HepG2 (cell line): ENCODE results near the gene HLA-C.

ENCODE experiments used
- ATF7 ChIP-seq, 2 experiments: fragments of 450-650 bp in 1 of 2; sonication (generic) in 1 of 2; formaldehyde crosslinking in 1 of 2; IDR thresholded peaks; 2 replicates each; pipeline versions ENCODE4 v1.4.0 to v1.6.1; 2016 to 2020; ENCODE audit warnings: antibody characterized with exemption in 1 of 2, mild to moderate bottlenecking in 1 of 2, missing genetic modification reagents in 1 of 2
- HNF4A ChIP-seq: sonication (generic); formaldehyde crosslinking; IDR thresholded peaks from 2 replicates; pipeline ENCODE4 v1.4.0; 2020; ENCODE audit warnings: missing genetic modification reagents
- MED8 ChIP-seq: sonication (generic); formaldehyde crosslinking; IDR thresholded peaks from 2 replicates; pipeline ENCODE4 v1.8.1; 2023; ENCODE audit warnings: mild to moderate bottlenecking, missing genetic modification reagents; ENCODE audit not compliant: insufficient replicate concordance
- SMAD9 ChIP-seq: sonication (generic); formaldehyde crosslinking; IDR thresholded peaks from 2 replicates; pipeline ENCODE4 v1.5.1; 2020; ENCODE audit warnings: mild to moderate bottlenecking, missing genetic modification reagents
- ZNF263 ChIP-seq: sonication (generic); formaldehyde crosslinking; IDR thresholded peaks from 2 replicates; pipeline ENCODE4 v1.4.0; 2020; ENCODE audit warnings: missing genetic modification reagents
- ZNF589 ChIP-seq: sonication (generic); formaldehyde crosslinking; conservative IDR thresholded peaks from 2 replicates; pipeline ENCODE4 v1.8.0; 2022; ENCODE audit warnings: mild to moderate bottlenecking, moderate library complexity, missing genetic modification reagents
- ZNF598 ChIP-seq: sonication (generic); formaldehyde crosslinking; IDR thresholded peaks from 2 replicates; pipeline ENCODE4 v1.5.1; 2020; ENCODE audit warnings: mild to moderate bottlenecking, missing genetic modification reagents, borderline replicate concordance
- TF ChIP-seq, protein P1 (sequence below): sonication (generic); formaldehyde crosslinking; IDR thresholded peaks from 2 replicates; pipeline ENCODE4 v1.5.0; 2020; ENCODE audit warnings: missing genetic modification reagents
- TF ChIP-seq, protein P2 (sequence below), 2 experiments: IDR thresholded peaks; 2 replicates each; pipeline ENCODE4 v1.6.1; 2011 to 2012; ENCODE audit warnings: low read length in 2 of 2, borderline replicate concordance in 1 of 2, low read depth in 1 of 2, mild to moderate bottlenecking in 1 of 2, moderate library complexity in 1 of 2

DNA sequence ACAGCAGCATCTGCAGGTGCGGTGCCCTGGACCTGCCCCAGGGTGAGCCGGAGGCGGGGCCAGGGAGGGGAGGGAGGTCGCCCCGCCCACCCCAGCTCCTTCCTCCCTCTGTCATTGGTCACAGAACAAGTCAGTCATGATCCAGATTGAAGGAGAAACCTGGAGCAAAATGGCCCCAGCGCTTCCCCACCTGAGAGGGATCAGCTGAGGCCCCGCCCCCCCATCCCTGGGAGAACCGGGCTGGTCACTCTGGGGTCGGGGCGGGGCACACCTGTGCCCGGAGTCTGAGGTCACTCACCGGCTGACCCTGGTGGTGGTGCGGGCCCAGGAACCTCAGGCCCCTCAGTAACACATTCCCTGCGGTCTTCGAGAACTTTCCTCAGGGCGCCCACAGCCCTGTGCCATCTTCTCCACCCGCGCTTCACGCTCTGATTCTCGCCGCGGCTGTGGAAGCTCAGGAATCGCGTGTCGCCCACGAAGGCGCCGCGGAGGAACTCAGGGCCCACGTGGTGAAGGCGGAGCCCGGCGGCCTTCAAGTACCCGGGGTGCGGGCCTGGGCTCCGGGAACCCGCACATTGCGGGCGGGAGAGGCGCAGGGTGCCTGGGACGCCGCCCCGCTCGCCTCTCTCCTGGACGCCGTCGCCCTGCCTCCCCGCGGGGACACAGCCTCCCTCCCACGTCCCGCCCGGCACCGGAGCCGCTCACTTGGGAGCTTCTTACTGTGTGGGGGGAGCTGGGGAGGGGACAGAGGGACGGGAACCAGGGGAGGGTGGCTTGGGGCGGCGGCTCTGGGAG, 36.4 kb upstream of the HLA-C start:
- TF ChIP-seq ZNF589: no peak
- no peak for TF ChIP-seq ZNF263
- TF ChIP-seq HNF4A (CRISPR knock-in tag): no peak
- TF ChIP-seq, protein P1, sequence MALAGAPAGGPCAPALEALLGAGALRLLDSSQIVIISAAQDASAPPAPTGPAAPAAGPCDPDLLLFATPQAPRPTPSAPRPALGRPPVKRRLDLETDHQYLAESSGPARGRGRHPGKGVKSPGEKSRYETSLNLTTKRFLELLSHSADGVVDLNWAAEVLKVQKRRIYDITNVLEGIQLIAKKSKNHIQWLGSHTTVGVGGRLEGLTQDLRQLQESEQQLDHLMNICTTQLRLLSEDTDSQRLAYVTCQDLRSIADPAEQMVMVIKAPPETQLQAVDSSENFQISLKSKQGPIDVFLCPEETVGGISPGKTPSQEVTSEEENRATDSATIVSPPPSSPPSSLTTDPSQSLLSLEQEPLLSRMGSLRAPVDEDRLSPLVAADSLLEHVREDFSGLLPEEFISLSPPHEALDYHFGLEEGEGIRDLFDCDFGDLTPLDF: no peak
- TF ChIP-seq ATF7 (IDR thresholded peaks at IDR 0.05): no peak
- TF ChIP-seq ATF7 (CRISPR knock-in tag; IDR thresholded peaks at IDR 0.05): no peak
- TF ChIP-seq MED8 (CRISPR knock-in tag): no peak
- no peak for TF ChIP-seq SMAD9 (CRISPR knock-in tag)
- no peak for TF ChIP-seq ZNF598 (CRISPR knock-in tag)
- TF ChIP-seq, protein P2, sequence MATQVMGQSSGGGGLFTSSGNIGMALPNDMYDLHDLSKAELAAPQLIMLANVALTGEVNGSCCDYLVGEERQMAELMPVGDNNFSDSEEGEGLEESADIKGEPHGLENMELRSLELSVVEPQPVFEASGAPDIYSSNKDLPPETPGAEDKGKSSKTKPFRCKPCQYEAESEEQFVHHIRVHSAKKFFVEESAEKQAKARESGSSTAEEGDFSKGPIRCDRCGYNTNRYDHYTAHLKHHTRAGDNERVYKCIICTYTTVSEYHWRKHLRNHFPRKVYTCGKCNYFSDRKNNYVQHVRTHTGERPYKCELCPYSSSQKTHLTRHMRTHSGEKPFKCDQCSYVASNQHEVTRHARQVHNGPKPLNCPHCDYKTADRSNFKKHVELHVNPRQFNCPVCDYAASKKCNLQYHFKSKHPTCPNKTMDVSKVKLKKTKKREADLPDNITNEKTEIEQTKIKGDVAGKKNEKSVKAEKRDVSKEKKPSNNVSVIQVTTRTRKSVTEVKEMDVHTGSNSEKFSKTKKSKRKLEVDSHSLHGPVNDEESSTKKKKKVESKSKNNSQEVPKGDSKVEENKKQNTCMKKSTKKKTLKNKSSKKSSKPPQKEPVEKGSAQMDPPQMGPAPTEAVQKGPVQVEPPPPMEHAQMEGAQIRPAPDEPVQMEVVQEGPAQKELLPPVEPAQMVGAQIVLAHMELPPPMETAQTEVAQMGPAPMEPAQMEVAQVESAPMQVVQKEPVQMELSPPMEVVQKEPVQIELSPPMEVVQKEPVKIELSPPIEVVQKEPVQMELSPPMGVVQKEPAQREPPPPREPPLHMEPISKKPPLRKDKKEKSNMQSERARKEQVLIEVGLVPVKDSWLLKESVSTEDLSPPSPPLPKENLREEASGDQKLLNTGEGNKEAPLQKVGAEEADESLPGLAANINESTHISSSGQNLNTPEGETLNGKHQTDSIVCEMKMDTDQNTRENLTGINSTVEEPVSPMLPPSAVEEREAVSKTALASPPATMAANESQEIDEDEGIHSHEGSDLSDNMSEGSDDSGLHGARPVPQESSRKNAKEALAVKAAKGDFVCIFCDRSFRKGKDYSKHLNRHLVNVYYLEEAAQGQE (IDR thresholded peaks at IDR 0.05; ENCODE audit: borderline replicate concordance in 1 of 2, low read depth in 1 of 2, low read length in 2 of 2): no peak
